Nephron (organoid): Measurements from ENCODE around the gene GPATCH3.

Experiments used
- H3K27ac Mint-ChIP-seq, 3 experiments: 2 replicates each; pipeline ENCODE4 v1.8.0; 2020; ENCODE audit warnings: mixed read lengths in 3 of 3, mild to moderate bottlenecking in 2 of 3, moderate library complexity in 1 of 3
- H3K27me3 Mint-ChIP-seq: 2 replicates; pipeline ENCODE4 v1.8.0; 2021; ENCODE audit warnings: low read depth, mild to moderate bottlenecking, moderate library complexity, mixed read lengths
- H3K36me3 Mint-ChIP-seq: 2 replicates; pipeline ENCODE4 v1.8.0; 2020; ENCODE audit warnings: low read depth, mixed read lengths
- H3K4me1 Mint-ChIP-seq: 2 replicates; pipeline ENCODE4 v1.8.0; 2020; ENCODE audit warnings: mixed read lengths
- H3K4me3 Mint-ChIP-seq, 3 experiments: 2 replicates each; pipeline ENCODE4 v1.8.0; 2020; ENCODE audit warnings: mild to moderate bottlenecking in 3 of 3, mixed read lengths in 3 of 3, moderate library complexity in 2 of 3
- H3K9me3 Mint-ChIP-seq: 2 replicates; pipeline ENCODE4 v1.8.0; 2020; ENCODE audit warnings: mixed read lengths
- CTCF ChIP-seq, 3 experiments: fragments of 200-600 bp; sonication (generic); IDR thresholded peaks; one replicate each; pipeline ENCODE4 v1.5.0; 2021; ENCODE audit warnings: antibody characterized with exemption in 3 of 3; ENCODE audit not compliant: unreplicated experiment in 3 of 3

The GPATCH3 gene

GRCh38 chr1:26945138-26945537, 44.9 kb upstream of the GPATCH3 start:
- Mint-ChIP-seq H3K4me1 (peaks cover 6% of the 10 kb centered on the region), H3K36me3 (peaks cover 43% of the 10 kb centered on the region), H3K9me3 (no peaks in the 10 kb centered on the region), H3K27me3 (no peaks in the 10 kb centered on the region), H3K4me3 (no peak overlapping the region), H3K27ac (no peak overlapping the region)
- no peak for TF ChIP-seq CTCF (IDR thresholded peaks at IDR 0.05; ENCODE audit: unreplicated experiment in 3 of 3)

- Mint-ChIP-seq H3K27ac (no peak overlapping the region), H3K4me1 (no peaks in the 10 kb centered on the region)
These were observed 42.4 kb upstream of the GPATCH3 start for GRCh38 chr1:26942656-26943055.

GRCh38 chr1:26941311-26941710, 41.0 kb upstream of the GPATCH3 start:
- Mint-ChIP-seq H3K4me3 (no peak overlapping the region), H3K4me1 (no peaks in the 10 kb centered on the region), H3K9me3 (no peaks in the 10 kb centered on the region), H3K27ac (no peak overlapping the region), H3K27me3 (no peaks in the 10 kb centered on the region), H3K36me3 (peaks cover 58% of the 10 kb centered on the region)
- TF ChIP-seq CTCF (IDR thresholded peaks at IDR 0.05; ENCODE audit: unreplicated experiment in 3 of 3): no peak

More at GRCh38 chr1:26942656-26943055, 42.4 kb upstream of the GPATCH3 start:
- H3K27me3 Mint-ChIP-seq: no peaks in the 10 kb centered on the region
- TF ChIP-seq CTCF (IDR thresholded peaks at IDR 0.05; ENCODE audit: unreplicated experiment in 3 of 3): no peak
- peaks cover 56% of the 10 kb centered on the region for H3K36me3 Mint-ChIP-seq
- H3K4me3 Mint-ChIP-seq: no peak overlapping the region
- H3K9me3 Mint-ChIP-seq: no peaks in the 10 kb centered on the region

- peaks cover 54% of the 10 kb centered on the region for H3K36me3 Mint-ChIP-seq
- H3K27me3 Mint-ChIP-seq: no peaks in the 10 kb centered on the region
- TF ChIP-seq CTCF (IDR thresholded peaks at IDR 0.05; ENCODE audit: unreplicated experiment in 3 of 3): no peak
- no peak overlapping the region for H3K27ac Mint-ChIP-seq
- no peak overlapping the region for H3K4me3 Mint-ChIP-seq
- no peaks in the 10 kb centered on the region for H3K4me1 Mint-ChIP-seq
- H3K9me3 Mint-ChIP-seq: no peaks in the 10 kb centered on the region
These were observed 38.4 kb upstream of the GPATCH3 start for GRCh38 chr1:26938659-26939025.

- Mint-ChIP-seq H3K9me3 (no peaks in the 10 kb centered on the region), H3K4me1 (no peaks in the 10 kb centered on the region), H3K27ac (peak overlapping the region in 1 of 3 experiments; percentile 48), H3K4me3 (no peak overlapping the region), H3K27me3 (no peaks in the 10 kb centered on the region), H3K36me3 (peaks cover 52% of the 10 kb centered on the region)
- TF ChIP-seq CTCF (IDR thresholded peaks at IDR 0.05; ENCODE audit: unreplicated experiment in 3 of 3): no peak
These were observed 37.9 kb upstream of the GPATCH3 start for GRCh38 chr1:26938004-26938658.

- H3K27ac Mint-ChIP-seq: no peak overlapping the region
- no peak for TF ChIP-seq CTCF (IDR thresholded peaks at IDR 0.05; ENCODE audit: unreplicated experiment in 3 of 3)
- no peaks in the 10 kb centered on the region for H3K9me3 Mint-ChIP-seq
- H3K4me3 Mint-ChIP-seq: no peak overlapping the region
- no peaks in the 10 kb centered on the region for H3K4me1 Mint-ChIP-seq
- H3K36me3 Mint-ChIP-seq: peaks cover 53% of the 10 kb centered on the region
- H3K27me3 Mint-ChIP-seq: no peaks in the 10 kb centered on the region
These were observed 36.6 kb upstream of the GPATCH3 start for GRCh38 chr1:26936823-26937222.
